Limb (tissue), 2 donors: ENCODE results near the gene SPAG6.
"Not testable (repeated sequence)": the region's sequence is repeated elsewhere in the genome, so short reads cannot be mapped to it uniquely, and the experiment has no call there.

Experiments used
- DNase-seq, 2 donors: peaks; one replicate each; pipeline ENCODE4 v3.0.0-alpha.2; 2016; ENCODE audit errors: extremely low spot score in 2 of 2

Gene SPAG6

GRCh38 chr10:22370320-22370719 lies 25.0 kb downstream of the SPAG6 start:
- no peak for DNase-seq

- DNase-seq: no peak
Measured at GRCh38 chr10:22372298-22372697, 27.0 kb downstream of the SPAG6 start.

- DNase-seq: peak in 1 of 2 donors; percentile 12
Measured at GRCh38 chr10:22372917-22373316, 27.6 kb downstream of the SPAG6 start.

- no peak for DNase-seq
Measured at GRCh38 chr10:22374489-22375126, 29.3 kb downstream of the SPAG6 start.

GRCh38 chr10:22379059-22379458 lies 33.8 kb downstream of the SPAG6 start:
- no peak for DNase-seq

- DNase-seq: no peak
Measured at GRCh38 chr10:22381262-22381661, 36.0 kb downstream of the SPAG6 start.

GRCh38 chr10:22386503-22386902 lies 41.2 kb downstream of the SPAG6 start:
- DNase-seq: no peak

GRCh38 chr10:22389856-22390589 lies 44.7 kb downstream of the SPAG6 start:
- DNase-seq: no peak

- DNase-seq: peak in 1 of 2 donors; percentile 21
Measured at GRCh38 chr10:22391600-22391999, 46.3 kb downstream of the SPAG6 start.

- not testable (repeated sequence) for DNase-seq
Measured at GRCh38 chr10:22396195-22396594, 50.9 kb downstream of the SPAG6 start.

- DNase-seq: not testable (repeated sequence)
Measured at GRCh38 chr10:22406916-22407315, 61.6 kb downstream of the SPAG6 start.

- DNase-seq: no peak
Measured at GRCh38 chr10:22410394-22410793, 65.1 kb downstream of the SPAG6 start.

- DNase-seq: no peak
Measured at GRCh38 chr10:22410846-22411245, 65.5 kb downstream of the SPAG6 start.

GRCh38 chr10:22414146-22414545 lies 68.8 kb downstream of the SPAG6 start:
- no peak for DNase-seq

- no peak for DNase-seq
Measured at GRCh38 chr10:22415072-22415471, 69.8 kb downstream of the SPAG6 start.

GRCh38 chr10:22417736-22418268 lies 72.5 kb downstream of the SPAG6 start:
- DNase-seq: no peak

GRCh38 chr10:22420787-22421517 lies 75.7 kb downstream of the SPAG6 start:
- DNase-seq: no peak

GRCh38 chr10:22426653-22427052 lies 81.4 kb downstream of the SPAG6 start:
- no peak for DNase-seq

GRCh38 chr10:22427101-22427500 lies 81.8 kb downstream of the SPAG6 start:
- no peak for DNase-seq

GRCh38 chr10:22427890-22428571 lies 82.7 kb downstream of the SPAG6 start:
- peak in 1 of 2 donors; percentile 77 for DNase-seq

- DNase-seq: no peak
Measured at GRCh38 chr10:22429146-22429545, 83.8 kb downstream of the SPAG6 start.
